Effector CD8-positive, alpha-beta T cell (primary cell): ENCODE data around the gene NOS2.

Experiments used
- DNase-seq: peaks from one replicate; lab custom pipeline; 2025; lab: John Stamatoyannopoulos, UW

The NOS2 gene

DNA sequence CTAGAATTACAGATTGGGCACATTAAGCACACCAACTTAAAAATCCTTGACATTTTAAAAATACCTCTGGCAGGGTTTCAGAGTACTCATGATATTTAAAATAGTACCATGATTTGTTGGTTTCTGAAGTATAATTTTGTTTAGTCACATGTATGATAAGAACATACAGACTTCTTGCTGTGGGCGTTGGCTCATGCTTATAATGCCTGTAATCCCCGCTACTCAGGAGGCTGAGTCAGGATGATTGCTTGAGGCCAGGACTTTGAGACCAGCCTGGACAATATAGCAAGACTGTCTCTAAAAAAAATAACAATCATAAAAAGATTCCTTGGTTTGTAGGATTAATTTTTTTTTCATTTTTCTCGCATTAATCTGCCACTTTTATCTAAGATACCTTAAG is 78.5 kb downstream of the NOS2 start:
- DNase-seq, result no peak
